ACC112 (cell line): ENCODE results near the gene LHB.
"Not testable (repeated sequence)": the region's sequence is repeated elsewhere in the genome, so short reads cannot be mapped to it uniquely, and the experiment has no call there.

ENCODE experiments used
- H2AFZ ChIP-seq: fragments of 200-600 bp; sonication (generic); one replicate; pipeline ENCODE4 v1.6.0; 2017; ENCODE audit warnings: antibody characterized with exemption, low read length; ENCODE audit not compliant: unreplicated experiment
- H3K27ac ChIP-seq: fragments of 200-600 bp; sonication (generic); 2 replicates; pipeline ENCODE4 v1.5.1; 2014; ENCODE audit warnings: low read depth, mild to moderate bottlenecking, antibody characterized with exemption, low read length, moderate library complexity
- H3K27me3 ChIP-seq: fragments of 200-600 bp; sonication (generic); 2 replicates; pipeline ENCODE4 v1.6.1; 2014; ENCODE audit warnings: mild to moderate bottlenecking, antibody characterized with exemption, low read length, moderate library complexity, mixed read lengths; ENCODE audit not compliant: insufficient read depth
- H3K36me3 ChIP-seq: fragments of 200-600 bp; sonication (generic); 2 replicates; pipeline ENCODE4 v1.6.1; 2016; ENCODE audit warnings: mild to moderate bottlenecking, antibody characterized with exemption, low read length, moderate library complexity, mixed read lengths; ENCODE audit not compliant: insufficient read depth
- H3K4me1 ChIP-seq: fragments of 200-600 bp; sonication (generic); one replicate; pipeline ENCODE4 v1.6.1; 2016; ENCODE audit warnings: low read length, mixed read lengths; ENCODE audit not compliant: insufficient read depth, unreplicated experiment, control insufficient read depth
- H3K4me3 ChIP-seq: fragments of 200-600 bp; sonication (generic); 2 replicates; pipeline ENCODE4 v1.5.1; 2014; ENCODE audit warnings: mild to moderate bottlenecking, low read depth, low read length
- H3K79me2 ChIP-seq: fragments of 200-600 bp; sonication (generic); one replicate; pipeline ENCODE4 v1.6.0; 2016; ENCODE audit warnings: low read length; ENCODE audit not compliant: control insufficient read depth, unreplicated experiment, insufficient read depth

Gene LHB

DNA sequence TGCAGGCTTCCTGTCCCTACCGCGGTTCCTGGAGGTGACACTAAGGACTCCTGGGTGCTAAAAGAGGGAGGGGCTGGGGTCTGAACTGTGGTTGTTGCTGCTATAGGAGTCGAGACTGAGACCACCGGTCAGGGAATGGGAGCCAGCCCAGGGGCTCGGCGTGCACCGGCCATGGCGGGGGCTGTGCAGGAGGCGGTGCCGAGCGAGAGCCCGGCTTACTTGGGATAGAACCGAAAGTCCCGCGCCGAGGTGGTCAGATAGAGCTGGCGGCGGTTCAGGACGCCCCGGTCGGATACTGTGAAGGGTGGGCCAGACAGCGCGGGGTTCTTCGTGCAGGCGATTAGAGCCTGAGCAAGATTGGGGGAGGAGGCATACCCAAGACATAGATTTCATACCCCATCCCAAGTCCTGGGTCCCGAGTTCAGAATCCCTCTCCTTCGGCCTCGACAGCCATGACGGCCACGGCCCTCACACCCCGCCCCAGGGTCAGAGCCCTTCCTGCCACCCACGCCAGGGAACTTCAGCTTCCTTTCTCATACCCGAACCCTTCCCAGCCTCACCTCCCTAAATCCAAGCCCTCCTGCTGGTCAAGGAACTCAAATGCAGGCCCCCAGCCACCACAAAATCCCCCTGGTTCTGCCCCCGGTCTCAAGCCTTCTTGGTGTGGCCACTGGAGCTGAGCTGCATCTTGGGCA, 40.2 kb upstream of the LHB start:
- H3K27me3 ChIP-seq, result not testable (repeated sequence)
- H2AFZ ChIP-seq, result peak overlapping the region; percentile 80

DNA sequence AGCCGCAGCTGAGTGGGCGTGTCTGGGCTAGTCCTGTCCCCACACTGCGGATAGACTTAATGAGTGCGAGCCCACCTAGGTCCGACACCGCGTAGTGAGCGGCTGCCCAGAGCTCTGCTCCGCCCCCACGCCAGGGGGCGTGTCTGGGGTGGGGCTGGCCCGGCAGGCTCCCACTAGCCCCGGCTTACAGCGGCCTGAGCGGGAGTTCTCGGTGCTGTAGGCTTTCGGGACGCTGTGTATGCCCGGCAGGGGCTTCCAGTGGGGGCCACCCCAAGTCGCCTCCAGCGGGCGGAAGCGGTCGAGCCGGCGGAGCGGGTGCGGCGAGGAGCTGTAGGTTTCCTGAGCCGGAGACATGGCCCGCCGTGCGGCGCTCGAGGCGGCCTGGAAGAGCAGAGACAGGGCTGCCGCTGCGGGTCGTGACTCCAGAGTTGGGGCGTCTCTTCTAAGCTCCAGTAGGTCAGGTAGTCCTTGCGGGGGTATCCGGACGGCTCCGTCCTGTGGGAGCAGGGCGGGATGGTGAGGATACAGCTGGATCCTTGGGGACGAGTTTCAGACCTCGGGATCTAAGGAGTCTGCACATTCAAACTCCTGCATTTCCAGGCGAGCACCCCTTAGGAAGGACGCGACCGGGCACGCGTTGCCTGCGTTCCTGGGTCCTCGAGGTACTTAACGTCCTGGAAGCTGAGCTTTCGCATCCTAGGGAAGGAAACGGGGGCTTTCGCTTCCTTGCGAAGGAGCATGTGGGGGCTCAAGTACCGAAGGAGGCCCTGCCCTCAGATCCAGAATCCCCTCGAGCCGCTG, 39.4 kb upstream of the LHB start:
- H3K4me3 ChIP-seq, result peak overlapping the region; percentile 86

More for the DNA sequence above, 40.2 kb upstream of the LHB start:
- H3K4me1 ChIP-seq, H3K79me2 ChIP-seq, H3K36me3 ChIP-seq: not testable (repeated sequence)
- H3K4me3 ChIP-seq, result peak overlapping the region; percentile 86
- H3K27ac ChIP-seq, result 0 out of 2 replicates have a peak overlapping the region, but pooled peaks have one; percentile 13

DNA sequence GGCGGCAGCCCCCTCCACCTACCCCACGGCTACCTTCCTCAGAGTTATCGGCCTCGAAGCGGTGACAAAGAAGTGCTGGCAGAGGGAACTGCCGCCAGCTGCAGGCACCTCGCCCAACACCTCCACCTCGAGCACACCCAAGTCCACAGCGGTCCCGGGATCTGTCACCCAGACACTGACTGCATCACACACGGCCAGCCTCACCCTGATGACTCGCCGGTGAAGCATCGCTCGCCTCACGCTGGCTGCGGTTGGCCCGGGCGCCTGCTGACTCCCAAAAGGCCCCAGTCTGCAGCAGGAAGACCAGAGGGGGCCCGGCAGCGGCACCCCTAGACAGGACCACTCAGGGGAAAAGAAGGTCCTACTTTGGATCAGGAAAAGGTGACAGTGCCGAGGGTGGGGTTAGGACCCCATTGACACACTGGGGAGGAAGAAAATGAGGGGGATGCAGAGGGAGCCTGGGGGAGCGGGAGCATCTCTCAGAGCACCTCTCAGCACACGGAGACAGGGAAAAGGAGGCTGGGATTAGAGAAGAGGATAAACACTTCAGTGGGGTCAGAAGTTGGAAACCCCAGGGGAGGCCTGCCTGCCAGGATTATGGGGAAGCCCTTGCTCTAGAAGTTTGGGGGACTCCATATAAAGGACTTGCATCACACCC, 33.6 kb upstream of the LHB start:
- not testable (repeated sequence) for H3K79me2 ChIP-seq, H3K4me1 ChIP-seq, H3K27ac ChIP-seq, H3K27me3 ChIP-seq, H2AFZ ChIP-seq, H3K4me3 ChIP-seq, H3K36me3 ChIP-seq

More for the DNA sequence above, 39.4 kb upstream of the LHB start:
- Histone ChIP-seq H2AFZ (peak overlapping the region; percentile 80), H3K27ac (no peak overlapping the region), H3K36me3 (no peaks in the 10 kb centered on the region), H3K4me1 (no peaks in the 10 kb centered on the region), H3K79me2 (no peaks in the 10 kb centered on the region), H3K27me3 (no peaks in the 10 kb centered on the region)

DNA sequence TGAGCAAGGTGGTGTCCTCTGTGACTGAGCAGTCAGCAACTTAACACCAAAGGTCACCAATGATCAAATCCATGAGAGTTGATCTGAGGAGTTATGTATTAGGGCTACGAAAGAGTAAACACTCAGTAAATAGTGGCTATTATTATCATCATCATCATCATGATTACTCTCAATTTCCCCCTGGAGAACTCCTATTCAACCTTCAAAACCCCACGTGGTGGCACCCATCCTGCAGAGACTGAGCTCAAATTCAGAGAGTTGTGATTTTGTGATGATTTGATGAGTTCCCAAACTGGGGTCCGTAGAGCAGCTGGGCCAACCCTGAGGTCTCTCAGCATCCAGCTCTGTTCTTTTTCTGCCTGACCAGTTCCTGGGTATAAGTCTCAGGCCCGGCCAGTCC, 32.9 kb upstream of the LHB start:
- H3K4me1 ChIP-seq, H3K79me2 ChIP-seq, H2AFZ ChIP-seq, H3K27ac ChIP-seq, H3K4me3 ChIP-seq, H3K36me3 ChIP-seq, H3K27me3 ChIP-seq: not testable (repeated sequence)

DNA sequence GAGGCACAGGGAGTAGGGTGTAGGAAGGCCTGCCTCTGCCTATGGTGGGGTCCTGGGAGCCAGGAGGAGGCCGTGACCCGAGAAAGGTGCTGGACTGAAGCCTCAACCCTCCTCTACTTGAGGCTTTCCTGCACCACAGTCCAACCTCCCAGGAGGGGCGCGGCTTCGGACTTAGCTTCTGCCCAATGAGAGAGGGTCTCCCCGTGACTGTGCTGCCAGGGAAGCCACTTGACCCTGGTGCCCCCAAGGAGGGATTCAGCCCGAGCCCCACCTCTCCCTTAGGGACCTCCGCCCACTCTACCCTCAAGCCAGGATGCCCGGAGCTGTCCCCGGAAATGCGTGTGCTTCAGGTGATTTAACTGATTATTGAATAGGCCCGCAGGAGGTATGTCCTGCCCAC, 32.1 kb upstream of the LHB start, which contains the start of gene CGB8:
Gene CGB8 (minus strand): TSS at position 101 of the 400 bp plus-strand sequence. CDS start 372 bp downstream, outside the sequence.
- not testable (repeated sequence) for H3K27me3 ChIP-seq, H3K79me2 ChIP-seq, H3K27ac ChIP-seq

DNA sequence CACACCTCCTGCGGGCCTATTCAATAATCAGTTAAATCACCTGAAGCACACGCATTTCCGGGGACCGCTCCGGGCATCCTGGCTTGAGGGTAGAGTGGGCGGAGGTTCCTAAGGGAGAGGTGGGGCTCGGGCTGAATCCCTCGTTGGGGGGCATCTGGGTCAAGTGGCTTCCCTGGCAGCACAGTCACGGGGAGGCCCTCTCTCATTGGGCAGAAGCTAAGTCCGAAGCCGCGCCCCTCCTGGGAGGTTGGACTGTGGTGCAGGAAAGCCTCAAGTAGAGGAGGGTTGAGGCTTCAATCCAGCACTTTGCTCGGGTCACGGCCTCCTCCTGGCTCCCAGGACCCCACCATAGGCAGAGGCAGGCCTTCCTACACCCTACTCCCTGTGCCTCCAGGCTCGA, 26.7 kb upstream of the LHB start, which contains the start of gene CGB5:
Gene CGB5 (plus strand): TSS at position 301 of the 400 bp plus-strand sequence. CDS start 362 bp downstream, outside the sequence.
- H3K4me1 ChIP-seq, H3K27ac ChIP-seq, H3K36me3 ChIP-seq, H3K27me3 ChIP-seq, H3K4me3 ChIP-seq, H2AFZ ChIP-seq, H3K79me2 ChIP-seq: not testable (repeated sequence)

More for the DNA sequence above, 32.1 kb upstream of the LHB start, which contains the start of gene CGB8:
- H2AFZ ChIP-seq, H3K4me1 ChIP-seq, H3K36me3 ChIP-seq, H3K4me3 ChIP-seq: not testable (repeated sequence)

DNA sequence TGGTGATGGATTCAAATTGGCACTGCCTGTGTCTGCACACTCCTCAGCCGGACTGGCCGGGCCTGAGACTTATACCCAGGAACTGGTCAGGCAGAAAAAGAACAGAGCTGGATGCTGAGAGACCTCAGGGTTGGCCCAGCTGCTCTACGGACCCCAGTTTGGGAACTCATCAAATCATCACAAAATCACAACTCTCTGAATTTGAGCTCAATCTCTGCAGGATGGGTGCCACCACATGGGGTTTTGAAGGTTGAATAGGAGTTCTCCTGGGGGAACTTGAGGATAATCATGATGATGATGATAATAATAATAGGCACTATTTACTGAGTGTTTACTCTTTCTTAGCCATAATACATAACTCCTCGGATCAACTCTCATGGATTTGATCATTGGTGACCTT, 25.8 kb upstream of the LHB start:
- H3K27me3 ChIP-seq, result not testable (repeated sequence)

DNA sequence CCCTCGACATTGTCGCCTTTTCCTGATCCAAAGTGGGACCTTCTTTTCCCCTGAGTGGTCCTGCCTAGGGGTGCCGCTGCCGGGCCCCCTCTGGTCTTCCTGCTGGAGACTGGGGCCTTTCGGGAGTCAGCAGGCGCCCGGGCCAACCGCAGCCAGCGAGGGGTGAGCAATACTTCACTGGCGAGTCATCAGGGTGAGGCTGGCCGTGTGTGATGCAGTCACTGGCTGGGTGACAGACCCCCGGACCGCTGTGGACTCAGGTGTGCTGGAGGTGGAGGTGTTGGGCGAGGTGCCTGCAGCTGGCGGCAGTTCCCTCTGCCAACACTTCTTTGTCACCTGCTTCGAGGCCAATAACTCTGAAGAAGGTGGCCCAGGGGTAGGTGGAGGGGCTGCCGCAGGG, 25.3 kb upstream of the LHB start:
- Histone ChIP-seq H2AFZ (no peak overlapping the region), H3K36me3 (no peaks in the 10 kb centered on the region), H3K79me2 (no peaks in the 10 kb centered on the region), H3K27me3 (no peaks in the 10 kb centered on the region), H3K4me3 (no peak overlapping the region), H3K4me1 (no peaks in the 10 kb centered on the region), H3K27ac (no peak overlapping the region)

More for the DNA sequence above, 25.8 kb upstream of the LHB start:
- H3K36me3 ChIP-seq, H3K4me3 ChIP-seq, H3K79me2 ChIP-seq, H3K27ac ChIP-seq, H2AFZ ChIP-seq, H3K4me1 ChIP-seq: not testable (repeated sequence)

DNA sequence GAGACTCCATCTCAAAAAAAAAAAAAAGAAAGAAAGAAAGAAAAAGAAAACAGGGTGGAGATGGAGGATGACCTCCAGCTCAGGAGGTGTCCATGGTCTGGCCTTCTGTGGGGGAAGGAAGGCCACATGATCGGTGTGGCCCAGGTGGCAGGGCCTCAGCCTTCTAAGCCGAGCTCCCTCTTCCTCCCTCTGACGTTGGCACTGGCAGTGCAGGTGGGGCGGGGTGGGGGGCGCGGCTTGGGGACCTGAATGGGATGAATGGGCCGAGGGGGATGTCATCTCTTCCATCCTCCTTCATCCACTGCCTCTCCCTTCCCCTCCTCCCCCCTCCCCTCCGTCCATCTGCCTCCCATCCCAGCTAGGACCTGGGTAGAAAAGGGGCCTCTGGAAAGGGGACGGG, 22.8 kb upstream of the LHB start:
- not testable (repeated sequence) for H3K36me3 ChIP-seq, H2AFZ ChIP-seq, H3K4me3 ChIP-seq, H3K27ac ChIP-seq, H3K27me3 ChIP-seq, H3K79me2 ChIP-seq, H3K4me1 ChIP-seq

DNA sequence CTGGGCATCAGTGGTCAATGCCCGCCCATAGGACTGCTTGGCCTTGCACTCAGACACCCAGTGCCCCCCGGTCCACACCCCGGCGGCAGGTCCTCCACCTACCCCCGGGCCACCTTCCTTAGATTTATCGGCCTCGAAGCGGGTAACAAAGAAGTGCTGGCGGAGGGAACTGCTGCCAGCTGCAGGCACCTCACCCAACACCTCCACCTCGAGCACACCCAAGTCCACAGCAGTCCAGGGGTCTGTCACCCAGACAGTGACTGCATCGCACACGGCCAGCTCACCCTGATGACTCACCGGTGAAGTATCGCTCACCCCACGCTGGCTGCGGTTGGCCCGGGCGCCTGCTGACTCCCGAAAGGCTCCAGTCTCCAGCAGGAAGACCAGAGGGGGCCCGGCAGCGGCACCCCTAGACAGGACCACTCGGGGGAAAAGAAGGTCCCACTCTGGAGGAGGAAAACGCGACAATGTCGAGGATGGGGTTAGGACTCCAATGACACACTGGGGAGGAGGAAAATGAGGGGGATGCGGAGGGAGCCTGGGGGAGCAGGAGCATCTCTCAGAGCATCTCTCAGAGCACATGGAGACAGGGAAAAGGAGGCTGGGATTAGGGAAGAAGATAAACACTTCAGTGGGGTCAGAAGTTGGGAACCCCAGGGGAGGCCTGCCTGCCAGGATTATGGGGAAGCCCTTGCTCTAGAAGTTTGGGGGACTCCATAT, 21.8 kb upstream of the LHB start:
- H3K27ac ChIP-seq, H2AFZ ChIP-seq, H3K4me1 ChIP-seq, H3K36me3 ChIP-seq, H3K4me3 ChIP-seq, H3K27me3 ChIP-seq, H3K79me2 ChIP-seq: not testable (repeated sequence)
